NCI-H2171 (cell line): ENCODE results near the gene HCFC2.
"Not testable (repeated sequence)": the region's sequence is repeated elsewhere in the genome, so short reads cannot be mapped to it uniquely, and the experiment has no call there.

Source experiments
- DNase-seq: peaks from one replicate; lab custom pipeline; 2025; lab: John Stamatoyannopoulos, UW

HCFC2 gene

GRCh38 chr12:104064031-104064841, at the start of gene HCFC2:
TSS of gene HCFC2 (plus strand) at chr12:104064531. CDS start at chr12:104064561, 30 bp downstream.
- DNase-seq = peak; percentile 93

DNA sequence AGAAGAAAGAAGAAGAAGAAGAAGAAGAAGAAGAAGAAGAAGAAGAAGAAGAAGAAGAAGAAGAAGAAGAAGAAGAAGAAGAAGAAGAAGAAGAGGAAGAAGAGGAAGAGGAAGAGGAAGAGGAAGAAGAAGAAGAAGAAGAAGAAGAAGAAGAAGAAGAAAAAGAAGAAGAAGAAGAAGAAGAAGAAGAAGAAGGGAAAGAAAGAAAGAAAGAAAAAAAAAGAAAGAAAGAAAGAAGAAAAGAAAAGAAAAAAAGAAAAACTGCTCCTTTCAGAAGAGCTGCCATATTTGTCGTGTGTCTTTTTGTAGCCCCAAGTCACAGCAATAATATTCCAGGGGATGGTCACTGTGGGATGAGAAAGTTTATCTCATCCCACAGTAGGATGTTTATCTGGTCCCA, 42.5 kb upstream of the HCFC2 start:
- DNase-seq = not testable (repeated sequence)

DNA sequence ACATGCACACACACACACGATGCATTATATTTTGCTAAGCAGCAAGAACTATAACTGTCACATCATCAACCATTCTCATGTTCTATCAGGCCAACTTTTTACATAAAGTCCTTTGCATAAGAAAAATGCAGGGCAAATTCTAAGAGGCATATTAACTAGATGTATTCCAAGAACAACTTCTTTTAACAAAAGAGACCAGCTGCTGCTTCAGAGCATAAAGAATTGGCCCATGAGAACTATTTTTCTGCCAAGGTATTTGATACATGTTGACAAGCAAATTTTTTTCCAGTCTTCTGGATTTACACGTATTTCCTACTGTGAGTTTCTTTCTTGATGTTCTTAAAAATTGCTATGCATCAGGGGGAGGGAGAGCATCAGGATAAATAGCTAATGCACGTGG, 41.5 kb upstream of the HCFC2 start:
- DNase-seq = no peak

- no peak for DNase-seq
These were observed 40.6 kb upstream of the HCFC2 start for GRCh38 chr12:104023710-104024109.

DNA sequence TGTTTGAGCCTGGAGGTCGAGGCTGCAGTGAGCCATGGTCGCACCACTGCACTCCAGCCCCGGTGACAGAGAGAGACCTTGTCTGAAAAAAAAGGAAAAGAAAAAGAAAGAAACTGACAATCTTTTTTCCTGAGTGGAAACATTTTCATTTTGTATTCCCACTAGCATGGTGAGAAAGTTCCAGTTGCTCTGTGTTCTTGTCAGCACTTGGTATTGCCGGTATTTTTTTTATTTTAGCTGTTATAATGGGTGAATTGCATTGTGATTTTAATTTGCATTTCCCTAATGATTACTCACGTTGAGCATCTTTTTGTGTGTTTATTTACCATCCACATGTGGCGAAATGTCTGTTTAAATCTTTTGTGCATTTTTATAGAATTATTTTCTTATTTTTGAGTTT, 40.0 kb upstream of the HCFC2 start:
- DNase-seq = no peak

GRCh38 chr12:104025771-104026170, 38.6 kb upstream of the HCFC2 start:
- DNase-seq = no peak

GRCh38 chr12:104026841-104027599, 37.3 kb upstream of the HCFC2 start:
- no peak for DNase-seq

DNA sequence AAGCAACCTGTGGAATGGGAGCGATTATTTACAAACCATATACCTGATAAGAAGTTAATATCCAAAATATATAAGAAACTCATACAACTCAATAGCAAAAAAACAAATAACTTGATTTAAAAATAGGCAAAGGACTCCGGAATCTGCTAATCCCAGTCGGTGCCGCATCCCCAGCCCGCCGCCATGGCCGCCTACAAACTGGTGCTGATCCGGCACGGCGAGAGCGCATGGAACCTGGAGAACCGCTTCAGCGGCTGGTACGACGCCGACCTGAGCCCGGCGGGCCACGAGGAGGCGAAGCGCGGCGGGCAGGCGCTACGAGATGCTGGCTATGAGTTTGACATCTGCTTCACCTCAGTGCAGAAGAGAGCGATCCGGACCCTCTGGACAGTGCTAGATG, 33.7 kb upstream of the HCFC2 start:
- DNase-seq = not testable (repeated sequence)

DNA sequence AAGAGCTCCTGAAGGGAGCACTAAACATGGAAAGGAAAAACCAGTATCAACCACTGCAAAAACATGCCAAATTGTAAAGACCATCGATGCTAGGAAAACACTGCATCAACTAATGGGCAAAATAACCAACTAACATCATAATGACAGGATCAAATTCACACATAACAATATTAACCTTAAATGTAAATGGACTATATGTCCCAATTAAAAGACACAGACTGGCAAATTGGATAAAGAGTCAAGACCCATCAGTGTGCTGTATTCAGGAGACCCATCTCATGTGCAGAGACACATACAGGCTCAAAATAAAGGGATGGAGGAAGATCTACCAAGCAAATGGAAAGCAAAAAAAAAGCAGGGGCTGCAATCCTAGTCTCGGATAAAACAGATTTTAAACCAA, 28.2 kb upstream of the HCFC2 start:
- not testable (repeated sequence) for DNase-seq

DNA sequence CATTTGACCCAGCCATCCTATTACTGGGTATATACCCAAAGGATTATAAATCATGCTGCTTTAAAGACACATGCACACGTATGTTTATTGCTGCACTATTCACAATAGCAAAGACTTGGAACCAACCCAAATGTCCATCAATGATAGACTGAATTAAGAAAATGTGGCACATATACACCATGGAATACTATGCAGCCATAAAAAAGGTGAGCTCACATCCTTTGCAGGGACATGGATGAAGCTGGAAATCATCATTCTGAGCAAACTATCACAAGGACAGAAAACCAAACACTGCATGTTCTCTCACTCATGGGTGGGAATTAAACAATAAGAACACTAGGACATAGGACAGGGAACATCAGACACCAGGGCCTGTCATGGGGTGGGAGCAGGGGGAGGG, 24.6 kb upstream of the HCFC2 start:
- DNase-seq = not testable (repeated sequence)

DNA sequence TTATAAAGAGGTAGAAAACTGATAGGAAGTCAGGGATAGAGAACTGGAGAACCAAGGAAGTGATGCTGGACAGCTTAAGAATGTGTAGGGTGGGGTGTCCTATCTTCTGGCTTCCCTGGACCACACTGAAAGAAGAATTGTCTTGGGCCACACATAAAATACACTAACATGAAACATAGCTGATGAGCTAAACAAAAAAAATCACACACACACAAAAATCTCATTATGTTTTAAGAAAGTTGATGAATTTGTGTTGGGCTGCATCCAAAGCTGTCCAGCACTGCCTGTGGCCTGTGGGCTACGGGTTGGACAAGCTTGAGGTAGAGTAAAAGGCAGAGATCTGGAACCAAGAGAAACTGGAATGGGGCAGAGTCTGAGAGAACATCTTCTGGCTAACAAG, 21.8 kb upstream of the HCFC2 start:
- no peak for DNase-seq

- no peak for DNase-seq
These were observed 20.2 kb upstream of the HCFC2 start for GRCh38 chr12:104044158-104044557.

DNA sequence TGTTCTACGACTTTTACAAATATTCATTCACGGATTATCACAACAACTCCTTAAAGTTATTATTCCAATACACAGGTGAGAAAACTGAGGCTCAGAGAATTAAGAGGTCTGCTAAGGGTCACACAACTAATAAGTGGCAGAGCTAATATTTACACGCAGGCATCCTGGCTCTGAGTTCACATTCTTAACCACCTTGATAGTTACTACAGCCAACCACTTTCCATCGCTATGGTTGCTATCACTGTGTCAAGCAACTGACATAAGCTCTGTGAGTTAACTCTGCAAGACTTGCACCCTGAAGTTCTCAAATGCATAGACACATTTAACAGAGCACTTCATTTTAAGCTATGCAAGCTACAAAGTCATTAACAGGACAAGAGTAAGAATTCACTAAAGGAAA, 18.0 kb upstream of the HCFC2 start:
- DNase-seq = no peak

GRCh38 chr12:104048162-104048561, 16.2 kb upstream of the HCFC2 start:
- DNase-seq = no peak

DNA sequence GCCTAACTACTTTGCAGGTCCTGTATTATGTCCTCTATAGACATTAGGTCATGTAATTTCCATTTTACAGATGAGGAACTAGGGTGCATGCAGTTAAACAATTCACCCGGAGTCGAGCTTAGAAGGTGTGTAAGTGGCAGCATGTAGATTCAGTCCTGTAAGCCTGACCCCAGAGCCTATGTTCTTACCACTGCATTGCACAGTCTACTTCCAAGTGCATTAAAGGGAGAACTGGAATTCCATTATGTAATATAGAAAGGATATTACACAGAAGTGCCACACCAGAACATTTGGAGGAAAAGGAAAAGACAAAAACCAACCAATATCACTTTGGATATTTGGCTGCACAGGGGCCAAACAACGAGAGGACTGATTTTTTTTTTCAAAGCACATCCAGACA, 15.5 kb upstream of the HCFC2 start:
- no peak for DNase-seq

DNA sequence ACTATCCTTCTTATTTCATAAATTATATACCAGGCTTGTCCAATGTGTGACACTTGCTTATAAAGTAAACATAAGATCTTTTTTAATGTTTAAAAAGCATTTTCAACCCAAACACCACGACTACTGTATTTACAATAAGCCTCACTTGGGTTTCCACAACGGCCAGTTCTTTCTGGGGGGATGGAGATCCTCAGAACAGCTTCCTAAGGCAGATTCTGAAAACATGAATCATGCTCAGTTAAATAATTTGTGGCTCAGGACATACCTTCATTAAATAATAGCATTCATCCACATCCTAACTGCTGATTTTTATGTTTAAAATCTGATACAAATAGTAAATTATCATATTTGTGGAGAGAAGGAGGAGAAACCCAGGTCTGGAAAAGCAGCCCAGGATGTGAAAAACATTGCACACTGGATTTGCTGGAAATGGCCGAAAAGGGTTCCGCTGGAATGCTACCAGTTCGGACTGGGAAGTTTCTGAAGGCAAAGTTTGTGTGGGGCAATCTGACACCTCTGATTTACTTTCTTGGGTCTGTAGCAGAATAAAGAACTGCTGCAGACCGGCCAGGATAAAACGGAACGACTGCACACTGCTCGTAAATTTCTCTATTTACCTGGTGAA, 14.9 kb upstream of the HCFC2 start:
- DNase-seq = no peak

GRCh38 chr12:104049903-104050356, 14.4 kb upstream of the HCFC2 start, which contains the start of gene GLT8D2:
TSS of gene GLT8D2 (minus strand) at chr12:104050187. CDS start at chr12:104019648, 30,539 bp downstream.
- DNase-seq = no peak

DNA sequence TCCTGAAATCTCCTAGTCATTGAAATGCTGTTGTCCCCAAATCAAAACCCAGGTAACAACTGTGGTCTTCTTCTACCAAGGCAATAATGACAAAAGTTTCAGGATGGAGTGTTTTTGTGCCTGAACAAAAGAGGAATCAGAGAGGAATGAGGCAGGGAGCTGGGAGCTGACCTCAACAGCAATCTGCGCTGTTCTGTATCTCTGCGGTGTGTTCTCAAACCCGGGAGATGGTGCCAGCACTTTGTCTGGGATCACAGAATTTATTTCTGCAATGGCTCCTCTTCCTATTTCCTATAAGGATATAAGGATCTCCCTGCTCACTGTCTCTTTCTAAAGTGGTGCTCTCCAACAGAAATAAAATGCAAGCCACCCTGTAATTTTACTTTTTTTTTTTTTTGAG, 13.9 kb upstream of the HCFC2 start:
- DNase-seq = no peak

DNA sequence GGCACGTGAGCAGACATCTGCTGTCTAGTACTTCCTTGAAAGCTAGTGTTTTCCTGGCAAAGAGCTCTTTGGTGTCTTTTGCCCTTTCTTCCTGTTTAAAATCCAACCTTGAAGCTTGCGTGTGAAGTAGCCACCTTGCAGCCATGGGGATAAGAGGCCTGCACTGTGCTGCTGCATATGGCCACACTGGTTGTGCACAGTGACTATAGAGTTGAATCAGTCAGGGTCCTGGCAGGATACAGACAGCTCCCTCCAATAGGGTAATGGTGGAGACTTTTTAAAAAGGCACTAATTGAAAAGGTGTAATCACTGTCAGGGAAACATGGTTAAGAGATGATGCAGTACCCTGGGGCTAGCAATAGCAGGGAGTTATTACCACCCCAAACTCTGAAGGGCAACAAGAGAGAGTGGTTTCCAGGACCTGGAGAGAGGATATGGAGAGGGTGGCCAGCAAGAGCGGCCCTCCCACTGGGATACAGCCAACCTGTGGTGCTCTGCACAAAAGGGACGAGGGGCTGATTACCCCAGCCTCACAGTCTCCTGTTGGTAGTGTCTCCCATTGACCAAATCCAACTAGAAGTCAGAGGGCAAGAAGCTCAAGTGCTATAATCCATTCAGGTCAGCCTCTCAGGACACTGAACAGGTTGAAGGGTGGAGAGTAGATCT, 9.5 kb upstream of the HCFC2 start:
- no peak for DNase-seq

GRCh38 chr12:104055686-104056388, 8.5 kb upstream of the HCFC2 start:
- peak; percentile 47 for DNase-seq

- DNase-seq = no peak
These were observed 7.8 kb upstream of the HCFC2 start for GRCh38 chr12:104056419-104056972.
